Measurements from ENCODE around the gene FA2H.
"Not testable (repeated sequence)": the region's sequence is repeated elsewhere in the genome, so short reads cannot be mapped to it uniquely, and the experiment has no call there.

The FA2H gene

DNA sequence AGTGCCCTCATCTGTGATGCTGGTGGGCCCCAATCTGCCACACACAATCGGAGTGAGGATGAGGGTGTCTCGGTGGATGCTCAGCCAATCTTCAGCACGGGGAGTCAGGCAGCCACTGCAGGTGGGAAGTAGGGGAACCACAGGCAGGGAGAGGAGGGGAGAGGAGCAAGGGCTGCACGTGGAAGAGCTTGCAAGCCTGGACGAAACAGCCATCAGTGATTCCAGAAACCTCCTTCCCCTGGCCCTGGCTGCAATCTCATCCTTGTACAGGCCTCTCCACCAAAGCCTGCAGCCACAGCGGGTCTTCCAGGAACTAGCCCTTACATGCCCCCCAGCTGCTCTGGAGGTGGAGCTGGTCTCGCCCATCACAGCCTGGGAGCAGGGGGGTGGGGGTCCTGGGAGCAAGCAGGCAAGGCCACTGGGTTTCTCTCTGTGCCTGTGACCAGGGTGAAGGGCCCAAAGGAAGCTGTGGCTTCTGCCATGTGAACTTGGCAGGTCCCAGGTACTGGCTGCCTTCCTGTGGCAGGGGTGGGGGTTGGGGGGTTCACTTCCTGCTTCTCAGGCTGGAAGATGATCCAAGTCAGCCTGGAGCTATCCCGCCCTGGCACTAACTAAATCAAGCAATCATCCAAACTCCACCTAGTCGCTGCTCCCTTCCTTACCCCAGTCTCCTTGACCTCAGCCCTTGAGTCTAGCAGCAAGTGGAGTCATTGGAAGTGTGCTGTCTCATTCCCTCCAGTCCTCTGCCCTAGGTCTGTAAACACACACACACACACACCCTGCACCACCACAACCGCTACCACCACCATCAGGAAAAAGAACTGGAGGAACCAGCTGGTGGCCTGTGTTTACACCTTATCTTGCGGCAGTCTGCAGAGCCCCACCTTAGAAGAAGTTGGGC is 44.6 kb downstream of the FA2H start:
- DNase-seq (ENCODE audit: low read depth) = no peak
- no peak overlapping the region for H3K4me3 ChIP-seq (ENCODE audit: low read depth, low read length)

DNA sequence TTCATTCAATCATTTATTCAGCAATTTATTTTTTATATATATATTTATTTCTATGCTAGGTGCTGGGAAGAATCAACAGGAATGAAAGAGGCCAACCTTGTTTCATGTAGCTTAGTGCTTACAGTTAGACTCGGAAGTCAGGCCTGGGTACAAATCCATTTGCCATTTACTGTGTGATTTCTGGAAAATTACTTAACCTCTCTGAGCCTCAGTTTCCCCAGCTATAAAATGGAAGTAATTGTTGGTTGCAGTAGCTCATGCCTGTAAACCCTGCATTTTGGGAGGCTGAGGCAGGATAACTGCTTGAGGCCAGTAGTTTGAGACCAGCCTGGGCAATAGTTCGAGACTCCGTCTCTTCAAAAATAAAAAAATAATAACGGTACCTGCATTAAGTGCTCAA is 46.7 kb downstream of the FA2H start:
- H3K4me3 ChIP-seq (ENCODE audit: low read depth, low read length) = no peak overlapping the region
- no peak for DNase-seq (ENCODE audit: low read depth)

DNA sequence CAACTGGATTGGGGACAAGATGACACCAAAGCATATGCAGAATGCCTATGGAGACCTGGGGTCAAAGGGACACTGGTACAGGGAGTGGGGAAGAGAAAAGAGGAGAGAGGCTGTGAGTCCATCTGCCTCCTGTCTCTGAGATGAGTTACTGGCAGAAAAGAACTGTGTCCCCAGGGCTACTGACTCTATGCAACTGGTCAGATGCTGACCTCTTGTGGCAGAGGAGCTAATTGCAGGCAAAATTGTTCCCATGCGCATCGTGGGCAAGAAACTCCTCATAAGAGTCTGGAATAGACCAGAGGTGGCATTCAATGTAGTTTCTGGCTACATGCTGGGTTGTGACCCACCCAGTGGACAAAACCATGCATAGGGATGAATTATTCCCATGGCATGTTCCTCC is 47.9 kb downstream of the FA2H start:
- H3K4me3 ChIP-seq (ENCODE audit: low read depth, low read length) = no peak overlapping the region
- no peak for DNase-seq (ENCODE audit: low read depth)

DNA sequence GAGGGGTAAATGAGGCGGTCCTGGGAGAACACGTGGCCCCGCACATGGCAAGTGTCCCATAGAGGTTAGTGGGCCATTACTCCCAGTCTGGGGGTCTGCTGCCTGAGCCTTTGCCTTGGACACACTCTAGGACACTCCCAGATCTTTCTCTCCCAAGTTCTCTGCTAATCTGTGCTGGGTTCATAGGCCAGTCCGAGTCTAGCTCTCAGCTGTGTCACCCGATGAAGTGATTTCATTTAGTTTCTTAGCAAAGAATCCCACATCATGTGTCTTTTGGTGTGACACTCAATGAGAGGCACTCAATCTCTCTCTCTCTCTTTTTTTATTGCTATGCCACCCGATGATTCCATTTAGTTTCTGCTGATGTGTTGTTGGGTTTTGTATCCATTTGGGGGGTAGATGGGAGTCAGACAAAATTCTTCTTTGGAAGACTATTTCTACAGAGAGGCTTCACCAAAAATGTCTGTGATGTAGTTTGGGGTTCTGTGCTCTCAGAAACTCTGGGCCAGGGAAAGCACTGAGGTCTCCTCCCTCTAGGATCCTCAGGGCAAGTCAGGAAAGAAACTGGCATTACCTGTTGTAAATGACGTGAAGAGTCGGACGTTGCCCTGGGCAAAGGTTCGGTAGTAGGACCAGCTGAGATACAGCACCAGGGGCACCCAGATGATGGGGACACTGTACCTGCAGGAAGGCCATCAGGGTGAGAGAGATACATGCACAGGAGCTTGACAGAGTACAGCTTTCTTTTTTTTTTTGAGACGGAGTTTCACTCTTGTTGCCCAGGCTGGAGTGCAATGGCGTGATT is 48.8 kb downstream of the FA2H start:
- H3K4me3 ChIP-seq (ENCODE audit: low read depth, low read length) = no peak overlapping the region
- DNase-seq (ENCODE audit: low read depth) = no peak

DNA sequence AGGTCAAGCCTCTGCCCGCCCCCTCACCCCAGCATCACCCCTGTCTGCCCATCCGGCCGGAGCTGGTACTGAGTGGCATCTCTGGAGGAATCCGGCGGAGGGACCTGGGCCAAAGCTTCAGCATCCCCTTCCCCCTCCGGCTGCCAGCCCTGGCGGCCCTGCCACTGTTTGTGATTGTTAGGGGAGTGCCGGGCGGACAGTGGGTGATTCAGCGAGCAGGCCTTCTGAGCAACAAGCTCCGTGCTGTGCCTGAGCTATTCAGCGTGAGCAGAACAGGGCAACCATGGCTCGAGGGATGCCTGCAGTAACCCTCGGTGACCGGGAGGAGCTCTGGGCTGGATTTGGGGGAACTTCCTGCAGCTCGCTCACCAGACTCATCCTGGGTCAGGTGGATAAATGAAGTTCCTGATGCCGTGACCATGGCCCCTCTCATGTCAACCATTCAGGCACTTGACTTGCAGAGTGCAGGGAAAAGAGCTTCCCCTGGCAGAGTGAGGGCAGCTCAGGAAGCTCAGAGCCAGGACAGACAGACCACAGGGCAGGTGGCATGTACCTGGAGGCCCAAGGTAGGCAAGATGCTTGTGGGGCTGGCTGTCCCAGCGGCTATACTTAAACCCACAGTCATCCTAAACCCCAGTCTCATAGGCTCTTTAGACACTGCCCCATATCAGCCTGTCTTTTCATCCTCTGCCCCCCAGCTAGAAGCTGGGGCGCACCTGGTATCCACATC is 49.6 kb downstream of the FA2H start:
- DNase-seq (ENCODE audit: low read depth) = peak; percentile 31
- no peak overlapping the region for H3K4me3 ChIP-seq (ENCODE audit: low read depth, low read length)

DNA sequence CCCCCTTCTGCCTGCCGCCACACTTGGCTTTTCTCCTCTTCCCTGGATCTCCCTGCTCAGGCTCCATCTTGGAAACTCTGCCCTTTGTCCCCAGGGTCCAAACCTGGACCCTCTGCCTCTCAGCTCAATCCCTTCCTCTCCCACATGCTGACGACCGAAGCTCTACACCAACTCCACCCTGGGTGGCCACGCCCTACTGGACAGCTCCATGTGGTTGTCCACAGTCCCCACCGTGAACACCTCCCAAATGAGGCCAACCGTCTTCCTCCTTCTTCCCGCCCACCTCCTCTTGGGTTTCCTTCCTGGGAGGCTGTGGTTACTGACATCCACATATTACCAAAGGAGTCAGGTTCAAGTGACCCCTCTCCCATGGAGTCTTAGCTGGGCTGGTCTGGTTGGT is 51.4 kb downstream of the FA2H start:
- no peak overlapping the region for H3K4me3 ChIP-seq (ENCODE audit: low read depth, low read length)
- no peak for DNase-seq (ENCODE audit: low read depth)

DNA sequence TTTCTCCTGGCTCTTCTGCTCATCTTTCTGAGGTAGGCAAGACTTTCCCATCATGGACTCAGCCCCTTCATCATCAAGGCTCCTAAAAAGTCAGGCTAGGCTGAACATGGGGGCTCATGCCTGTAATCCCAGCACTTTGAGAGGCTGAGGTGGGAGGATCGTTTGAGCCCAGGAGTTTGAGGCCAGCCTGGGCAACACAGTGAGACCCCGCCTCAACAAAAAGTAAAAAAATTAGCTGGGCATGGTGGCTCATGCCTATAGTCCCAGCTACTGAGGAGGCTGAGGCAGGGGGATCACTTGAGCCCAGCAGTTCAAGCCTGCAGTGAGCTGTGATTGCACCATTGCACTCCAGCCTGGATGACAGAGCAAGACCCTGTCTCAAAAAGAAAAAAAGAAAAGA is 52.5 kb downstream of the FA2H start:
- not testable (repeated sequence) for H3K4me3 ChIP-seq (ENCODE audit: low read depth, low read length); DNase-seq (ENCODE audit: low read depth)

DNA sequence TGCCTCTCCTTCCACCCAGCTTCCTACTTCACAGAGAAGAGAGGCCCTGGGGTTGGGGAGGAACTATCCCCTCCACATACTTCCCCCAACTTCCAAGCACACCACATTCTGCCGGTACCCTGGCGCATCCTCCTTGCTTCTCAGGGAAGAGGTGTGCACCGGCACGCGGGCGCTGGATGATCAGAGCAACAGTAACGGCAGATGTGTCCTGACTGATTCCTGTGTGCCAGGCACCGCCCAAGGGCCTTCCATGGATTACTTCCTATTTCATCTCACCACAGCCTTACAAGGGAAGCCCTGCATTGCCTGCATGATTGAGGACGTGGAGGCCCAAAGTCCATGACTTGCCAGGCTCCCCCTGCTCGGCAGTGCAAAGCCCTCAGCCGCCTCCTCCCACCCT is 52.9 kb downstream of the FA2H start:
- no peak for DNase-seq (ENCODE audit: low read depth)
- H3K4me3 ChIP-seq (ENCODE audit: low read depth, low read length) = no peak overlapping the region

DNA sequence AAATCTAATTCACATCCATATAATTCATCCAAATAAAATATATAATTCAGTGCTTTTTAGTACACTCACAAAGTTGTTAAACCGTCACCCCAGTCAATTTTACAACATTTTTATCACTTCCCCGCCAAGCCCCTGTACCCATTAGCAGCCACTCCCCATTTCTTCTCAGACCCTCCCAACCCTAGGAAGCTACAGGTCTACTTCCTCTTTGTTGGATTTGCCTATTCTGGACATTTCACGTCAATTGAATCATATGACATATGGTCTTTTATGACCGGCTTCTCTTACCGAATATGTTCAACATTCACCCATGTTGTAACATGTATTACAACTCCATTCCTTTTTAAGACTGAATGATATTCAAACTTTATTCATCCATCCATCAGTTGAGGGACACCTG is 54.0 kb downstream of the FA2H start:
- DNase-seq (ENCODE audit: low read depth) = no peak
- no peak overlapping the region for H3K4me3 ChIP-seq (ENCODE audit: low read depth, low read length)

DNA sequence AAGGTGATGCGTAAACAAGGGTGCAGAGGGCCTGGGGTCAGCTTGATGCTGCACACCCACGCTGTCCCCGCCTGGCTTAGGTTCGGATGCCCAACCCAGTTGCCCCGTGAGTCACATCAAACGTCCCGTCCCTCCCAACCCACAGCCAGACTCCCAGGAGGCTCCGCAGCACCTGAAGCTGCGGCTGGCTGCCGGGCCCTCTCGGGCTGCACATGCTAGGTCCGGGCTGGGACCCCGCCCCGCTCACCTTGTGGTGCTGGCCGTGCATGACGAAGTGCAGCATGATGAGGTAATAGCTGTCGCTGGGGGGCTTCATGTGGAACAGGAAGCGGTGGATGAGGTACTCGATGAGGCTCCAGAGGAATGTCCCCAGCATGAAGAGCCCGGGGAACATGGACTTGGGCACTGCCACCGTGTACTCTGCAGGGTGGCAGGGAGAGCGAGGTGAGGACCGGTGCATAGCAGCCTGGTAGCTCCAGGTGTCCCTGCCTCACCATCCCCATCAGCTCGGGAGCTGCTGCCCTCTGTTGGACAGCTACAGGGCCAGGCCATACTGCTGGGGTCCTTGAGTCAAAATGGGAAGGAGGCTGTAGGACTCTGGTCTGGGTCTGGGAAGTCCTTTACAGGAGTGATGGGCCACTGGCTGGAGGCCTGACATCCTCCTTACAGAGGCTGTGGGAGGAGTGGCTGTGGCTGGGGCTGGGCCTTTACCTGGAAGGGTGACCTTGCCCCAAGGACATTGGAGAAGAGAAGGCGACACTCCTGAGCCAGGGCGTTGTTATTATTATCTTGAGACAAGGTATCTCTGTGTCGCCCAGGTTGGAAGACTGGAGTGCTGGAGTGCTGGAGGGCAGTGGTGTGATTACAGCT is 55.6 kb downstream of the FA2H start:
- DNase-seq (ENCODE audit: low read depth) = no peak

DNA sequence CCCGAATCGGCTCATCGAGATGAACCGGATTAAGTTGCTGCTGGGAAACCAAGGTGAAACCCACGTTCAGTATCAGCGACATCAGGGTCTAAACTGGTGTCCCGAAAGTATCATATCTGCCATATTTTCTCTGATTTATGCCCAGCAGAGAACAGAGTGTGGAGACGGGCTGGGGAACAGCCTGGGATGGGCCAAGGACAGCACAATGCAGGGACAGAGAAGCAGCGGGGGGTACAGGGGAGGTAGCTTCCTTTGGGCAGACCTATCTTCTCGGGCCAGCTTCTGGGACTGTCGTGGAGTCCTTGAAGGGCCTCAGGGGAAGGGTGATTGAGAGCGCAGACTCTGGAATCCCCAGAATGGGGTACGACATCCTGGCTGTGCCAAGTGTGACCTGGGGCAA is 56.5 kb downstream of the FA2H start:
- no peak for DNase-seq (ENCODE audit: low read depth)

More for the DNA sequence above, 55.6 kb downstream of the FA2H start:
- no peak overlapping the region for H3K4me3 ChIP-seq (ENCODE audit: low read depth, low read length)

DNA sequence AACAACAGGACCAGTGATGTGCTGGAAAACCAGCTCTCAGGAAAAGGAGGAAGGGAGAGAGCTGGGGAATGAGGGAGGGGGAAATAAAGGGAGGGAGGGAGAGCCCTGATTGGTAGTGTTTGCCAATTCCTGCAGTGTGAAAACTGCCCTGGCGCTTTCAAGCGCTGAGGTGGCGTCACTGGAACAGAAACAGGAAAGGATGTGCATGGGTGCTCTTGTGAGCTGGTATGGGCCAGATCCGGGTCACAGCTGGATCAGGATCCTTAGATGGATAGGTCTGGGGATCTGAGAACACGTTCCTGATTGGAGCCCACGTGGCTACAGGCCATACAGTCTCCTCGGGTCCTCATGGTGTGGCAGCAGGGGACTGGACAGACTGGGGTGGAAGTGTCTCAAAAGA is 57.3 kb downstream of the FA2H start:
- no peak for DNase-seq (ENCODE audit: low read depth)
- no peak overlapping the region for H3K4me3 ChIP-seq (ENCODE audit: low read depth, low read length)

More for the DNA sequence above, 56.5 kb downstream of the FA2H start:
- no peak overlapping the region for H3K4me3 ChIP-seq (ENCODE audit: low read depth, low read length)

DNA sequence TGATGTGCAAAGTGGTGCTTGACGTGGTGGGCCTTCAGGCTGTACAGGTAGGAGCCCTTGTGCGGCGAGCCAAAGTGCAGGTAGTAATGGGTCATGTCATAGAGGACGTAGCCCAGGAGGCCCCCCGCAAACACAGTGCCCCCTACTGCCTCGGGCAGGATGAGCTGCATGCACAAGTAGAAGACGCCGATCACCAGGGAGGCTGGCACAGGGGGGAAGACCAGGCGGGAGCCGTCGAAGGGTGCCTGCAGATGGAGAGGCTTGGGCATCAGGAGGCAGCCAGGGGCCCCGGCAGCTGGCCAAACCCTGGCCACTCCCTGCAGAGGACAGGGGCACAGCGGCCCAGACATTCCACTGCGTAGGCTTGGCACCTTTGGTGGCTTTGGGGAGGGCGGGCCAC is 58.3 kb downstream of the FA2H start:
- DNase-seq (ENCODE audit: low read depth) = no peak
- no peak overlapping the region for H3K4me3 ChIP-seq (ENCODE audit: low read depth, low read length)

DNA sequence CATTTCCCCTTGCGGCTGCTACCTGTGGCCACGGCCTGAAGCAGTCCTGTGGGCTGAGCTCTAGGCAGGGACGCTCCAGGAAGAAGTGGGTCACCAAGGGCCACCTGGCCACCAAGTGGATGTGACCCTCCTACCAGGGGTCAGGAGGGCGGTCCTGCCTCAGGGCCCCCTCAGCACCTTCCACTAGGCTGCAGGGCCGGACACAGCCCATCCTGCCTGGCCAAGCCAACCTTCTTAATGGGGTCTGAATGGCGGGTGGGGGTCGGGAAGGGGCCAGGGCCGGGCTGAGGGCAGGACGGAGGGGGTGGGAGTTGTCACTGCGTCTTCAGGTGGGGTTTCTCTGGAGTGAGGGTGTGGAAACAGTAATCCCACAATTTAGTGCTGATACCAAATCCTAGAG is 60.7 kb downstream of the FA2H start:
- H3K4me3 ChIP-seq (ENCODE audit: low read depth, low read length) = no peak overlapping the region
- DNase-seq (ENCODE audit: low read depth) = no peak

DNA sequence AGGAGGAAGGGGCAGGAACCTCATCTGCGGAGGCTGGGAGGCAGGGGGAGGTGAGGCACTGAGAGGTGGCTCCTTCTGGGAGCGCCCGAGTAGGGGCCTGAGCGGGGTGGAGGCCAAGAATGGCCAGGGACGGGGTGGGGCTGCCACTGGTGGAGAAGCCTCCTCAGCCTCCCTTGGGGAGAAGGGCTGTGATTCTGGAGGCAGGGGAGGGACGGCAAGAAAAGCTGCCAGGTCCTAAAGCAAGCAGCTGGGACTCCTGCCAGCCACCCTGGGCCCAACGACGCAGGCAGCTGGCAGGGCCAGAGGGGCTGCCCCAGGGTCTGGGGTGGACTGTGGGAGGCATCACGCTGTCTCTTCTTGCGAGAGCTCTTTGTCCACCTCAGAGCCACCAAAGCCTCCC is 61.3 kb downstream of the FA2H start:
- DNase-seq (ENCODE audit: low read depth) = no peak
- no peak overlapping the region for H3K4me3 ChIP-seq (ENCODE audit: low read depth, low read length)

DNA sequence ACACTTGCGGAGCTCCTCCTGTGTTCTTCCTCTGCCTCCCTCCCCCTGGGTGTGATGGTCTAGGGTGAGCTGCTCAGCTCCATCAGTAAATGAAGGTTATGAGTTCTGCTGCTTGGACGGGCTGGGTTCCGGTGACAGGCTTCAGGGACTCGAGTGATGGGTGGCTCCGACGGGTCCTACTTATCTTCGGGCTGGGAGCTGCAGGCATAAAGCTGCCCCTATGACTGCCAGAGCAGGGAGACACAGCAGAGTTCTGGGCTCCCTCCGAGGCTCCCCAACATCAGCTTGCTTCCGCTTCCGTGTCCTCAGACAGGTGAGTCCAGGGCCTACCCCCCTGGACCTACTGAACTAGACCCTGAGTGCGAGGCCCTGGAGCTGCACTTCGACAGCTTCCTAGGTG is 62.7 kb downstream of the FA2H start:
- DNase-seq (ENCODE audit: low read depth) = no peak

DNA sequence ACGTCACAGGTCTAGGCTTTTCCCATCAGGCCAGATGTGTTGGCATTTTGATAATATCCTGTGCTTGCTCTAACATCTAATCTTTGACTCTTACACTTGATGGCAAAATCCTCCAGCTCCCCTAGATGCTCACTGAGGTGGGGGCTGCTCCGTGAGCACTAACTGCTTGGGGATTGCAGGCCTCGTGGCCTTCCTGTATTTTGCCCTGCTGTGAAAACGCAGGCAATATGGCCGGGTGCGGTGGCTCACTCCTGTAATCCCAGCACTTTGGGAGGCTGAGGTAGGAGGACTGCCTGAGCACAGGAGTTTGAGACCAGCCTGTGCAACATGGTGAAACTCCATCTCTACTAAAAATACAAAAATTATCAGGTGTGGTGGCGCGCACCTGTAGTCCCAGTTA is 64.2 kb downstream of the FA2H start:
- no peak overlapping the region for H3K4me3 ChIP-seq (ENCODE audit: low read depth, low read length)
- no peak for DNase-seq (ENCODE audit: low read depth)

More for the DNA sequence above, 62.7 kb downstream of the FA2H start:
- no peak overlapping the region for H3K4me3 ChIP-seq (ENCODE audit: low read depth, low read length)

DNA sequence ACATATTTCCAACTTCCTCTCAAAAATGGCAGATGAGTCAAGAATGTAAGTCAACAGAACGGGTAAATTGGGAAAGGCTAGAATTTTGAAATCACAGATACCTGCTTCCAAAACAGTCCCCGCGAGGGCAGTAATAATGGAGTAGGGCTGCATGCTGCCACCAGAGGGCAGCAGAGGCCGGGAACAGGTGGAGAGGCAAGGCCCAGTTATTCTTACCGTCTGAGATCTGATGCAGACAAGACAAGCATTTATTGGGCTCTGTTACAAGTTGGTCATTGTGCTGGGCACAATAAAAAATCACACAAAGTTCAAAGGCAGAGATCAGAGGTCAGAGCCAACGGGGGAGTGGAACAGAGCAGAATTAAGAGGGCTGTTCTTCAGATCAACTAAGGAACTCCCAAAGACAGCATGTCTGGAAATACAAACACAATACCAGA is 65.2 kb downstream of the FA2H start:
- H3K4me3 ChIP-seq (ENCODE audit: low read depth, low read length) = no peak overlapping the region
- peak; percentile 30 for DNase-seq (ENCODE audit: low read depth)
